GM18519 (cell line): ENCODE measurements around the gene LARP4.
"Not testable (repeated sequence)": the region's sequence is repeated elsewhere in the genome, so short reads cannot be mapped to it uniquely, and the experiment has no call there.

Source experiments
- ATAC-seq: cut with Tn5 transposase; IDR thresholded peaks from one replicate; pipeline ENCODE4 v1.9.1; 2021; ENCODE audit warnings: mild to moderate bottlenecking, moderate library complexity; ENCODE audit not compliant: unreplicated experiment, low FRiP score

The LARP4 gene

GRCh38 chr12:50520416-50521207 lies 119.9 kb downstream of the LARP4 start:
- ATAC-seq = no peak

- ATAC-seq = not testable (repeated sequence)
Measured at GRCh38 chr12:50521781-50522180, 121.1 kb downstream of the LARP4 start.

GRCh38 chr12:50523772-50524171 lies 123.1 kb downstream of the LARP4 start:
- no peak for ATAC-seq

GRCh38 chr12:50524621-50525020 lies 123.9 kb downstream of the LARP4 start:
- no peak for ATAC-seq

GRCh38 chr12:50525422-50525821 lies 124.7 kb downstream of the LARP4 start:
- no peak for ATAC-seq

GRCh38 chr12:50527359-50527726 lies 126.7 kb downstream of the LARP4 start:
- no peak for ATAC-seq

- ATAC-seq = no peak
Measured at GRCh38 chr12:50528800-50529199, 128.1 kb downstream of the LARP4 start.

- no peak for ATAC-seq
Measured at GRCh38 chr12:50529345-50529744, 128.7 kb downstream of the LARP4 start.
